Activated T-helper 9 cell treated with anti-CD3 and anti-CD28 coated beads, Interleukin-2, amount 50 U/mL, for 16 hours (primary cell): ENCODE results near the gene TEX101.
"Not testable (repeated sequence)": the region's sequence is repeated elsewhere in the genome, so short reads cannot be mapped to it uniquely, and the experiment has no call there.

Experiments used
- DNase-seq: peaks from one replicate; pipeline ENCODE4 v3.0.0-alpha.2; 2020; ENCODE audit warnings: low read depth

TEX101 gene

GRCh38 chr19:43420954-43421353 is 6.3 kb downstream of the TEX101 start:
- no peak for DNase-seq

GRCh38 chr19:43422000-43422688 is 7.5 kb downstream of the TEX101 start:
- DNase-seq: no peak

- no peak for DNase-seq
Observed at GRCh38 chr19:43422689-43423066, 8.0 kb downstream of the TEX101 start.

GRCh38 chr19:43423779-43424178 is 9.1 kb downstream of the TEX101 start:
- no peak for DNase-seq

- no peak for DNase-seq
Observed at GRCh38 chr19:43425567-43426392, 11.1 kb downstream of the TEX101 start.

GRCh38 chr19:43429395-43429794 is 14.7 kb downstream of the TEX101 start:
- DNase-seq: no peak

GRCh38 chr19:43430142-43430710 is 15.5 kb downstream of the TEX101 start:
- peak; percentile 4 for DNase-seq

- no peak for DNase-seq
Observed at GRCh38 chr19:43430976-43431375, 16.3 kb downstream of the TEX101 start.

GRCh38 chr19:43433358-43433673 is 18.6 kb downstream of the TEX101 start:
- DNase-seq: no peak

GRCh38 chr19:43433689-43434088 is 19.0 kb downstream of the TEX101 start:
- no peak for DNase-seq

GRCh38 chr19:43435775-43436174 is 21.1 kb downstream of the TEX101 start:
- DNase-seq: no peak

- DNase-seq: not testable (repeated sequence)
Observed at GRCh38 chr19:43437284-43437683, 22.6 kb downstream of the TEX101 start.

- DNase-seq: no peak
Observed at GRCh38 chr19:43437712-43438111, 23.0 kb downstream of the TEX101 start.

GRCh38 chr19:43438291-43439031 is 23.8 kb downstream of the TEX101 start:
- DNase-seq: no peak

- DNase-seq: no peak
Observed at GRCh38 chr19:43439032-43439708, 24.5 kb downstream of the TEX101 start.

- DNase-seq: no peak
Observed at GRCh38 chr19:43439709-43440063, 25.0 kb downstream of the TEX101 start.

GRCh38 chr19:43441716-43442115 is 27.0 kb downstream of the TEX101 start:
- DNase-seq: no peak

- not testable (repeated sequence) for DNase-seq
Observed at GRCh38 chr19:43444091-43444490, 29.4 kb downstream of the TEX101 start.

GRCh38 chr19:43444531-43445287 is 30.0 kb downstream of the TEX101 start:
- no peak for DNase-seq

- DNase-seq: no peak
Observed at GRCh38 chr19:43445426-43445825, 30.7 kb downstream of the TEX101 start.

GRCh38 chr19:43446746-43447489 is 32.2 kb downstream of the TEX101 start:
- DNase-seq: peak; percentile 75
